ENCODE results near the gene PDZD4.

- TF ChIP-seq CTCF (conservative IDR thresholded peaks at IDR 0.05; ENCODE audit: low read depth, low read length) (no peak), EZH2phosphoT487 (IDR thresholded peaks at IDR 0.05; ENCODE audit: borderline replicate concordance, low read length) (no peak), EZH2 (IDR thresholded peaks at IDR 0.05; ENCODE audit: low read length, unreplicated experiment) (no peak)
These were observed 26.9 kb downstream of the PDZD4 start for GRCh38 chrX:153803211-153804099.
